Activated CD4-positive, alpha-beta T cell treated with anti-CD3 and anti-CD28 coated beads for 24 hours (primary cell): Measurements from ENCODE around the gene BAK1.
"Not testable (repeated sequence)": the region's sequence is repeated elsewhere in the genome, so short reads cannot be mapped to it uniquely, and the experiment has no call there.

Experiments
- DNase-seq, 2 donors: peaks; one replicate each; pipeline ENCODE4 v3.0.0-alpha.2; 2020; ENCODE audit warnings: low read depth in 2 of 2

The BAK1 gene

DNA sequence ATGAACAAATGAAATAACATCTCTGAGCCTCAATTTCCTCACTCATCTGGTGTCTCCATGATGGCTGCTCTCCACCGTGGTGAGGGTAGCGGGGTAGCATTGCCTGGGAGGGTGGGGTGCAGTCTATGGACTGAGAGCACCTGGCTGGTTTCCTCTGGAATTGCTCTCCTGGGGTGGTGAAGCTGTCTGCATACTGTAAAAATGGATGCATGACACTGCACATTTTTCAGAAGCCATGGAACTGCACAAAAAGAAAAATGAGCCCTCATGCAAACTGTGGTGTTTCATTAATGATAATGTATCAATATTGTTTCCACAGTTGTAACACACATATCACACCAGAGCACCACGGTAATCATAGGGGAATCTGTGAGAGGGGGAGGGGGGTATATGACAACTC is 28.9 kb upstream of the BAK1 start:
- DNase-seq: no peak

DNA sequence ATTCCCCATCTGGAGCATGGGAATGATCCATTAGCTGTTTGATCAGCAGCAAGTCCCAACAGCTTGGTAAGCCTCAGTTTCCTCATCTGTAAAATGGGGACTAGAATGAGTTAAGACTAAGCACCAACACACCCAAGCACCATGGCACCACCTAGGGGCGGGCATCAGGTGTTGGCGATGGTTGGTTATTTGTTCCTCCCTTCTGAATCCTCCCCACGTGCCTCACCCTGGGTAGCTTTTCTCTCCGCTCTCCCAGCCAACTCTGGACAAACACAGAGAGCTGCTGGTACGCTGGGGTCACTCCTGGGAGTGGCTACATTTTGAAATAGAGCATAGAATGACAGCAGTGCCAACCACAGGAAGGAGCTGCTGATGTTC is 27.7 kb upstream of the BAK1 start:
- no peak for DNase-seq

GRCh38 chr6:33607126-33607783 is 27.2 kb upstream of the BAK1 start:
- no peak for DNase-seq

GRCh38 chr6:33606642-33607041 is 26.6 kb upstream of the BAK1 start:
- DNase-seq: no peak

DNA sequence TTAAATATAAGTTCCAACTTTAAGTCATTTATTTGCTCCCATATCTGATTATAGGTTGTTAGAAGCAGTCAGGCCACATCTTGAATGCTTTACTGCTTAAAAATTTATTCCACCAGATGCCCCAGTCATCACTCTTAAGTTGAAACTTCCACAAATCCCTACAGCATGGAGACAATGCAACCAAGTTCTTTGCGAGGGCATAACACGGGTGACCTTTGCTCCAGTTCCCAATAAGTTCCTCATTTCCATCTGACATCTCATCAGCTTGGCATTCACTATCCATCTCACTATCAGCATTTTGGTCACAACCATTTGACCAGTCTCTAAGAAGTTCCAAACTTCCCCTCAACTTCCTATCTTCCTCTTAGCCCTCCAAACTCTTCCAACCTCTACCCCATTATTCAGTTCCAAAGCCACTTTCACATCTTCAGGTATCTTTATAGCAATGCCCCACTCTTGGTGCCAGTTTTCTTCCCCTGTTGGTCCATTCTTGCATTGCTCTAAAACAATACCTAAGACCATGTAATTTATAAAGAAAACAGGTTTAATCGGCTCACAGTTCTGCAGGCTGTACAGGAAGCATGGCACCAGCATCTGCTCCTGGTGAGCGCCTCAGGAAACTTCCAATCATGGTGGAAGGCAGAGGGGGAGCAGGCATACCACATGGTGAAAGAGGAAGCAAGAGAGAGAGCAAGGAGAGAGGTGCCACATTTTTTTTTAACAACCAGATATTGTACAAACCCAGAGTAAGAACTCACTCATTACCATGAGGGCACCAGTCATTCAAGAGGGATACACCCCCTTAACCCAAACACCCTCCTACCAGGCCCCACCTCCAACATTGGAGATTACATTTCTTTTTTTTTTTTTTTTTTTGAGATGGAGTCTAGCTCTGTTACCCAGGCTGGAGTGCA is 25.1 kb upstream of the BAK1 start:
- no peak for DNase-seq

GRCh38 chr6:33602180-33602579 is 22.1 kb upstream of the BAK1 start:
- DNase-seq: no peak

DNA sequence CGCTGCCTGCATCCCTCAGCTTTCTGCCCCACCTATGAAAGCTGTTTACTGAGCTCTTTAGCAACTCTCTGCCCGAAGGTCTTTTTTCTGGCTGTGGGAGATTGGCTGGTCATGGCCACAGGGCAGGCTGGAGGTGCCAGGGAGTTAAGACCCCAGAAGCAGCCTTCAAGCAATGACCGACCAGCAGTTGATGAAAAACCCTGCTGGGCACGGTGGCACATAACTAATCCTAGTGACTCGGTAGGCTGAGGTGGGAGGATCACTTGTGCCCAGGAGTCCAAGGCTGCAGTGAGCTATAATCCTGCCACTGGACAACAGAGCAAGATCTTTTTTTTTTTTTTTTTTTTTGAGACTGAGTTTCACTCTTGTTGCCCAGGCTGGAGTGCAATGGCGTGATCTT is 20.7 kb upstream of the BAK1 start:
- no peak for DNase-seq

GRCh38 chr6:33599413-33599938 is 19.4 kb upstream of the BAK1 start:
- DNase-seq: no peak

DNA sequence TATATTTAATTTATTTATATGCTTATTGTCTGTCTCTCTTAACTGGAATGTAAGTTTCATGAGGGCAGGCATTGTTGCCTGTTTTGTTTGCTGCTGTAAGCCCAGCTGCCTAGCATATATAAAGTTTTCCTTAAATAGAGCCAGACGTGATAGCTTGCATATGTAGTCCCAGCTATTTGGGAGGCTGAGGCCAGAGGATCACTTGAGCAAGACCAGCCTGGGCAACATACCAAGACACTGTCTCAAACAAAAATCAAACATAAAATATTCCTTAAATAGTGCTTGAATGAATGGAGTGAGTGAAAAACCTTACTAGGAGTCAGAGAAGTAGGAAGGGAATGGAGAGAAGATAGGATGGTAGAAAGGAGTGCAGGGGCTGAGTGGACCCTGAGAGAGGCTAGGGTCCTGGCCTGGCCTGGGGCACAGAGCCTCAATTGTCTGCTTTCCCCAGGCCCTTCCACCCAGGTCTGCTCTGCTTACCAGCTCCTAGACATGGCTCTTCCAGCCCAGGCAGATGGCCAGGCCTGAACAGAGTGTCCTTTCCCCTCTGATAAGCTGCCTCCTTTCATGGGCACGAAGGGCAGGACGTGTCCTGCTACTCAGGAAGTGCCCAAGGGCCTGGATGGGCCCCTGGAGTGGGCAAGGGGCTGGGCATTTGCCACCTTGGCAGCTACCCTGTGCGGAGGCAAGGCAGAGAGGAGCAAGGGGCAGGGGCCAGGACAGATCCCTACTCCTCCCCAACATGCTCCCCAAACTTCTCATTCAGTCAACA is 17.7 kb upstream of the BAK1 start:
- DNase-seq: no peak

DNA sequence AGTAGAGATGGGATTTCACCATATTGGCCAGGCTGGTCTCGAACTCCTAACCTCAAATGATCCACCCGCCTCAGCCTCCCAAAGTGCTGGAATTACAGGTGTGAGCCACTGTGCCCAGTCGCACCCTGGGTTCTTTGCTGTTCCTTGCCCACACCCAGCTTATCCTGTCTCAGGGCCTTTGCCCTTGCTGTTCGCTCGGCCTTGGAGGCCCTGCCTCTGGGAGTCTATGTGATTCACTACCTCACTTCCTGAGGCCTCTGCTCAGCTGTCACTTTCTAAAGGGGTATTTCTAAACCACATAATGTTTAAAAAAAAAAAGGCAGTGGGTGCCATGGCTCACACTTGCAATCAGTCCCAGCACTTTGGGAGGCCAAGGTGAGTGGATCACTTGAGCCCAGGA is 16.8 kb upstream of the BAK1 start:
- not testable (repeated sequence) for DNase-seq

- DNase-seq: no peak
Observed at GRCh38 chr6:33595001-33595846, 15.1 kb upstream of the BAK1 start.

DNA sequence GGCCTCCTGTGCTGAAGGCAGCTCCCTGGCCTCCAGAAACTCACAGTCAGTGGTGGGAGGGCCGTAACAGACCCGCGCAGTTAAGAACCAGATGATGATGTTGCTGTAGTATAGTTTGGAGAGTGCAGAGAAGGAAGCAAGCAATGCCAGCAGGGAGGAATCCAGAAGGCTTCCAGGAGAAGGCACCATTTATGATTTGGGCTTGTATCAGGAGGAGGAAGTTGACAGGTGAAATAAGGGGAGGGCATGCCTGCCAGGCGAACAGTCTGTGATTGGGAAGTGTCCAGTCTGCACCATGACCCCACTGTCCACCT is 13.3 kb upstream of the BAK1 start:
- no peak for DNase-seq

DNA sequence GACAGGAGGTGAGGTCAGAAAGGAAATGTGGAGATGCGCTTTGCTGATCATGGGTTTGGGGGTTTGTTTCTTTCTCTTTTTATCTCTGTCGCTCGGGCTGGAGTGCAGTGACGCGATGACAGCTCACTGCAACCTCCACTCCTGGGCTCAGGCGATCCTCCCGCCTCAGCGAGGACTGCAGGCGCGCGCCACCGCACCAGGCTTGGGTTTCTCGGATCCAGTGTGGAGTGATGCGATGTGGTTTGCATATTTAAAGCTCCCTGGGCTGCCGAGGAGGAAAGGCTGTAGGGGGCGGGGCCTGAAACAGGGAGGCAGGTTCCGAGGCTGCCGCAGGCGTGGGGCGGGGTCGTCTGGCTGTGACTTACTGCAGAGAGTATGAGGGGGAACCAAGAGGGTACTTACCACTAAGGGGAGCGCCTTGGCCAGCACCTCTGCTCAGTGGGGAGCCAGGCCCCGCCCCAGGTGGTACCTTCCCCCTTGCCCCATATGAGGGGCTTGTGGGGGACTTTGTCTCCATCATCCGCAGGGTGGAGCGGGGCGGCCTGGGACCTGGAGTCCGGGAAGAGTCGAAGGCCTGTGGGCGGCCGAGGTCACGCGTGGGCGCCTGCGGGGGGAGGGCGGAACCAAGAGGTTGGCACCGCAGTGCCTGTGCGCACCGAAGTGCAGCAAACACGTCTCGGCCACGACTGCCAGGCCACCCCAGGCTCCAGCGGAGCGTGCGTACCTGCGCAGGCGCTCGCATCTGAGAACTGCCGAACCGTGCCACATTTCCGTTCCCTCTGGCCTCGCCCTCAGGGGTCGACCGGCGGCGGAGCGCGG is 12.7 kb upstream of the BAK1 start:
- DNase-seq: no peak

DNA sequence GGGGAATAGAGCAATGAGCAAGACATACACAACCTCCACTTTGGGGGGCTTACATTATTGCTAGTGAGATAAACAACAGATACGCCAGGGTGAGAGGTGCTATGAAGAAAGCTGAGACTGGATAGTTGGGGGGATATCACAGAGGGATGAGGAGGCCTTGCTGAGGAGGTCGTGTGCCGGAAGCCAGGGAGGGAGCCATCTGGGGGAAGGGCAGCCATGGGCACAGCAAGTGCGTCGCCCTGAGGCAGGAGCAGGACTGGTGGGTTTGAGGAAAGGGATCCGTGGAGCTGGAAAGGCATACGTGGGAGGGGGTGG is 12.2 kb upstream of the BAK1 start:
- no peak for DNase-seq

- DNase-seq: no peak
Observed at GRCh38 chr6:33591424-33592032, 11.5 kb upstream of the BAK1 start.

- DNase-seq: no peak
Observed at GRCh38 chr6:33590531-33591198, 10.6 kb upstream of the BAK1 start.

- DNase-seq: no peak
Observed at GRCh38 chr6:33589731-33590530, 9.9 kb upstream of the BAK1 start.

GRCh38 chr6:33589392-33589730 is 9.3 kb upstream of the BAK1 start:
- no peak for DNase-seq

- DNase-seq: no peak
Observed at GRCh38 chr6:33588894-33589293, 8.8 kb upstream of the BAK1 start.
